ENCODE results near the gene MRPL46. TPM values are rescaled to one million over a fixed set of nuclear protein-coding genes. Genes with fewer than 3 reads are reported as not detected.
"Not testable (repeated sequence)": the region's sequence is repeated elsewhere in the genome, so short reads cannot be mapped to it uniquely, and the experiment has no call there.

The MRPL46 gene
- total RNA-seq, 1 donor from 2014 or later: 12.7 TPM

GRCh38 chr15:88480981-88481380, 13.8 kb upstream of the MRPL46 start:
- DNase-seq (ENCODE audit: low spot score): no peak
- Mint-ChIP-seq H3K9me3 (ENCODE audit: low read depth) (no peaks in the 10 kb centered on the region), H3K27me3 (ENCODE audit: low read depth) (no peaks in the 10 kb centered on the region), H3K36me3 (ENCODE audit: low read depth) (peaks cover 12% of the 10 kb centered on the region), H3K4me3 (ENCODE audit: unreplicated experiment) (no peak overlapping the region), H3K27ac (ENCODE audit: unreplicated experiment) (no peak overlapping the region), H3K4me1 (ENCODE audit: low read depth) (no peaks in the 10 kb centered on the region)
- TF ChIP-seq CTCF (IDR thresholded peaks at IDR 0.05): no peak

- Mint-ChIP-seq H3K9me3 (ENCODE audit: low read depth) (no peaks in the 10 kb centered on the region), H3K27ac (ENCODE audit: unreplicated experiment) (no peak overlapping the region), H3K4me3 (ENCODE audit: unreplicated experiment) (no peak overlapping the region), H3K4me1 (ENCODE audit: low read depth) (no peaks in the 10 kb centered on the region), H3K36me3 (ENCODE audit: low read depth) (peaks cover 12% of the 10 kb centered on the region), H3K27me3 (ENCODE audit: low read depth) (no peaks in the 10 kb centered on the region)
- DNase-seq (ENCODE audit: low spot score): no peak
- no peak for TF ChIP-seq CTCF (IDR thresholded peaks at IDR 0.05)
These were observed 12.0 kb upstream of the MRPL46 start for GRCh38 chr15:88479169-88479568.

- H3K27me3 Mint-ChIP-seq (ENCODE audit: low read depth): no peaks in the 10 kb centered on the region
- DNase-seq (ENCODE audit: low spot score): no peak
- no peak overlapping the region for H3K27ac Mint-ChIP-seq (ENCODE audit: unreplicated experiment)
- no peaks in the 10 kb centered on the region for H3K4me1 Mint-ChIP-seq (ENCODE audit: low read depth)
- H3K4me3 Mint-ChIP-seq (ENCODE audit: unreplicated experiment): no peak overlapping the region
- no peak for TF ChIP-seq CTCF (IDR thresholded peaks at IDR 0.05)
- H3K9me3 Mint-ChIP-seq (ENCODE audit: low read depth): no peaks in the 10 kb centered on the region
- H3K36me3 Mint-ChIP-seq (ENCODE audit: low read depth): peaks cover 12% of the 10 kb centered on the region
These were observed 10.7 kb upstream of the MRPL46 start for GRCh38 chr15:88477904-88478303.

GRCh38 chr15:88477126-88477525, 9.9 kb upstream of the MRPL46 start:
- TF ChIP-seq CTCF (IDR thresholded peaks at IDR 0.05): no peak
- no peaks in the 10 kb centered on the region for H3K9me3 Mint-ChIP-seq (ENCODE audit: low read depth)
- no peaks in the 10 kb centered on the region for H3K4me1 Mint-ChIP-seq (ENCODE audit: low read depth)
- H3K27ac Mint-ChIP-seq (ENCODE audit: unreplicated experiment): no peak overlapping the region
- no peak for DNase-seq (ENCODE audit: low spot score)
- no peak overlapping the region for H3K4me3 Mint-ChIP-seq (ENCODE audit: unreplicated experiment)
- H3K36me3 Mint-ChIP-seq (ENCODE audit: low read depth): peaks cover 15% of the 10 kb centered on the region
- H3K27me3 Mint-ChIP-seq (ENCODE audit: low read depth): no peaks in the 10 kb centered on the region

- Mint-ChIP-seq H3K4me3 (ENCODE audit: unreplicated experiment) (no peak overlapping the region), H3K27ac (ENCODE audit: unreplicated experiment) (no peak overlapping the region), H3K36me3 (ENCODE audit: low read depth) (peaks cover 17% of the 10 kb centered on the region), H3K27me3 (ENCODE audit: low read depth) (no peaks in the 10 kb centered on the region), H3K9me3 (ENCODE audit: low read depth) (no peaks in the 10 kb centered on the region), H3K4me1 (ENCODE audit: low read depth) (no peaks in the 10 kb centered on the region)
- peak; percentile 79 for TF ChIP-seq CTCF (IDR thresholded peaks at IDR 0.05)
- DNase-seq (ENCODE audit: low spot score): no peak
These were observed 9.5 kb upstream of the MRPL46 start for GRCh38 chr15:88476635-88477060.

GRCh38 chr15:88473661-88474293, 6.6 kb upstream of the MRPL46 start:
- DNase-seq (ENCODE audit: low spot score); H3K27me3 Mint-ChIP-seq (ENCODE audit: low read depth); H3K27ac Mint-ChIP-seq (ENCODE audit: unreplicated experiment); H3K9me3 Mint-ChIP-seq (ENCODE audit: low read depth); H3K4me3 Mint-ChIP-seq (ENCODE audit: unreplicated experiment); H3K4me1 Mint-ChIP-seq (ENCODE audit: low read depth): not testable (repeated sequence)
- peaks cover 13% of the 10 kb centered on the region for H3K36me3 Mint-ChIP-seq (ENCODE audit: low read depth)

Data from chondrocyte (in vitro differentiated cells).